LNCaP clone FGC (cell line): Measurements from ENCODE around the gene CCDC73.
"Not testable (repeated sequence)": the region's sequence is repeated elsewhere in the genome, so short reads cannot be mapped to it uniquely, and the experiment has no call there.

Experiments used
- DNase-seq: peaks from one replicate; pipeline ENCODE4 v3.0.0-alpha.2; 2011; ENCODE audit warnings: low read depth
- H3K4me3 ChIP-seq: 2 replicates; pipeline ENCODE4 v1.5.1; 2011; ENCODE audit warnings: mild to moderate bottlenecking, low read depth, low read length, control low read depth
- CTCF ChIP-seq: IDR thresholded peaks from 2 replicates; pipeline ENCODE4 v1.5.1; 2012; ENCODE audit warnings: mild to moderate bottlenecking; ENCODE audit not compliant: control insufficient read depth, insufficient read depth; ENCODE audit errors: extremely low read depth

CCDC73 gene

GRCh38 chr11:32722255-32722654 lies 72.2 kb downstream of the CCDC73 start:
- DNase-seq: no peak
- no peak for TF ChIP-seq CTCF

GRCh38 chr11:32713496-32713895 lies 81.0 kb downstream of the CCDC73 start:
- no peak for DNase-seq
- H3K4me3 ChIP-seq: no peak overlapping the region
- peak; percentile 55 for TF ChIP-seq CTCF

More at GRCh38 chr11:32722255-32722654, 72.2 kb downstream of the CCDC73 start:
- H3K4me3 ChIP-seq: no peak overlapping the region

- not testable (repeated sequence) for H3K4me3 ChIP-seq, DNase-seq
Measured at GRCh38 chr11:32708978-32709377, 85.5 kb downstream of the CCDC73 start.

- H3K4me3 ChIP-seq: no peak overlapping the region
- no peak for DNase-seq
- no peak for TF ChIP-seq CTCF
Measured at GRCh38 chr11:32706985-32707741, 87.3 kb downstream of the CCDC73 start.

- no peak for TF ChIP-seq CTCF
- no peak for DNase-seq
- no peak overlapping the region for H3K4me3 ChIP-seq
Measured at GRCh38 chr11:32705309-32706033, 89.0 kb downstream of the CCDC73 start.

GRCh38 chr11:32704775-32705174 lies 89.7 kb downstream of the CCDC73 start:
- TF ChIP-seq CTCF: no peak
- no peak for DNase-seq
- no peak overlapping the region for H3K4me3 ChIP-seq

- TF ChIP-seq CTCF: no peak
- DNase-seq: no peak
- no peak overlapping the region for H3K4me3 ChIP-seq
Measured at GRCh38 chr11:32704261-32704660, 90.2 kb downstream of the CCDC73 start.
